ENCODE measurements around the gene OPTC. TPM values are rescaled to one million over a fixed set of nuclear protein-coding genes. Genes with fewer than 3 reads are reported as not detected.

Gene OPTC
- total RNA-seq, 1 donor from 2014 or later, result not detected

DNA sequence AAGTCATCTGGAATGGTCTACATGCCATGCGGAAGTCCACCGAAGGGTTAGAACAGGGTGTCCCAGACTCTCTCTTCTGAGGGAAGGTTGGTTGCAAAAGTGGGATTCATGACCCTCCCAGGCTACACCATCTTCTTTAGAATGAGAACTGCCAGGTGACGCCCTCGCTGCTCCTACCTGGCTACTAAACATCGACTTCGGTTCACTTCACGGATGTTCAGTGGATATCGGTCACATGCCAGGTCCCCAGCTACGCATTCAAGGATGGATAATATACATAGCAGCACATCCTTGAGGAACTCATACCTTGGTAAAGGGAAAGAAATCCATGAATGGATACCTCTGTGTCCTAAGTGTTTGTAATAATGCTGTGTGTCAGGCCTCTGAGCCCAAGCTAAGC, 3.3 kb upstream of the OPTC start:
- Histone ChIP-seq H3K27me3 (ENCODE audit: low read depth) (no peaks in the 10 kb centered on the region), H3K4me3 (no peak overlapping the region), H3K27ac (replicated peaks) (no peak overlapping the region), H3K36me3 (no peaks in the 10 kb centered on the region), H3K4me1 (peaks cover 22% of the 10 kb centered on the region), H3K9me3 (replicated peaks) (no peaks in the 10 kb centered on the region)
- DNase-seq, result no peak
- TF ChIP-seq, protein P1, sequence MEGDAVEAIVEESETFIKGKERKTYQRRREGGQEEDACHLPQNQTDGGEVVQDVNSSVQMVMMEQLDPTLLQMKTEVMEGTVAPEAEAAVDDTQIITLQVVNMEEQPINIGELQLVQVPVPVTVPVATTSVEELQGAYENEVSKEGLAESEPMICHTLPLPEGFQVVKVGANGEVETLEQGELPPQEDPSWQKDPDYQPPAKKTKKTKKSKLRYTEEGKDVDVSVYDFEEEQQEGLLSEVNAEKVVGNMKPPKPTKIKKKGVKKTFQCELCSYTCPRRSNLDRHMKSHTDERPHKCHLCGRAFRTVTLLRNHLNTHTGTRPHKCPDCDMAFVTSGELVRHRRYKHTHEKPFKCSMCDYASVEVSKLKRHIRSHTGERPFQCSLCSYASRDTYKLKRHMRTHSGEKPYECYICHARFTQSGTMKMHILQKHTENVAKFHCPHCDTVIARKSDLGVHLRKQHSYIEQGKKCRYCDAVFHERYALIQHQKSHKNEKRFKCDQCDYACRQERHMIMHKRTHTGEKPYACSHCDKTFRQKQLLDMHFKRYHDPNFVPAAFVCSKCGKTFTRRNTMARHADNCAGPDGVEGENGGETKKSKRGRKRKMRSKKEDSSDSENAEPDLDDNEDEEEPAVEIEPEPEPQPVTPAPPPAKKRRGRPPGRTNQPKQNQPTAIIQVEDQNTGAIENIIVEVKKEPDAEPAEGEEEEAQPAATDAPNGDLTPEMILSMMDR (IDR thresholded peaks at IDR 0.05; ENCODE audit: borderline replicate concordance), result no peak
- intact Hi-C loops (cut with micrococcal nuclease), result no loop called here

DNA sequence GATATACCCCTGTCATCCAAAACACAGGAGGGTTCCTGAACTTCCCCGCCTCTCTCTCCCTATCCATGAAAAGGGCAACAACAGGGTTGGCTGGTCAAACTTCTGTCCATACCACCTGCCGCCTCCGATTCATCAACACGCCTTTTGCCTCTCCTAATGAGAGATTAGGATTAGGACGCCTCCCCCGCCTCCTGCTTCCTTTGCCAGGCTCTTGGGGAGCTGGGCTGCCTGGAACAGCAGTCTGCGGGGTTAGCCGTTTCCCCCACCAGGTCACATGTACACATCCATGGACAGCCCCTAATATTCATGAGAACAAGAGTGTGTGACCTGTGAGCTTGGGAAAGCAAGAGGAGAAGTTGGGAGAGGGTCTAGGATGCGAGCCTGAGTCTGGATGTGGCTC, 2.3 kb upstream of the OPTC start:
- peaks cover 19% of the 10 kb centered on the region for H3K4me1 ChIP-seq
- no peak for DNase-seq
- H3K27ac ChIP-seq (replicated peaks), result no peak overlapping the region
- H3K4me3 ChIP-seq, result no peak overlapping the region
- no peaks in the 10 kb centered on the region for H3K36me3 ChIP-seq
- TF ChIP-seq, protein P1 (IDR thresholded peaks at IDR 0.05; ENCODE audit: borderline replicate concordance), result no peak
- no peaks in the 10 kb centered on the region for H3K27me3 ChIP-seq (ENCODE audit: low read depth)
- H3K9me3 ChIP-seq (replicated peaks), result no peaks in the 10 kb centered on the region
- intact Hi-C loops (cut with micrococcal nuclease), result no loop called here

DNA sequence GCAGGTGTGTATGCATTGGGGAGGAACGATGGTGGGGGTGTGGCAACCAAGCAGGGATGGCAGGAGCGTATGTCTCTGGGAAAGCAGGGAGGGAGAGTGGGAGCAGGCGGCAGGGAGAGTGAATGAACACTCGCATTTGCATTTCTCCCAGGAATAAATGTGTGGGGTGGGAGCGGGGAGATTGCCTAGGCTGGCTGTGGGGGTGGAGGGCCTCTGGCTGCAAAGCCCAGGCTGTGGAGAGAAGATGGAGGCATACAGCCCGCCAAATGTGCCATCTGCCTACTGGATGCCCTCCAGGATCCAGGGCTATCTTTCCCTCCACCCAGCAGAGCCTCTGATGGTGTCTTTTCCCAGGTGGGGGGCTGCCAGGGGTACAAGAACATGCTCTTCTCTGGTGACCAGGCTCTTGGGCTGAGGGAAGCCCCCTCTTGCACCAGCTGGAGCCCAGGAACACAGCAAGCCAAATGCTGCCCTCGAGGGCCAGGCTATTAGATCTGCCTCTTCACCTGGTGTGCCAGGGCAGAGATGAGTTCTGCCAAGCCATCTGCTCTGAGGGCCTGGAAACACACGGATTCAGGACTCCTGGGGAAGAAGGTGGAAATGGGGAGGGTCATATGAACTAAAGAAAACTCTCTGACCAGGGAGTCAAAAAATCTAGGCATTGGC, 1.7 kb upstream of the OPTC start:
- DNase-seq, result no peak
- H3K9me3 ChIP-seq (replicated peaks), result no peaks in the 10 kb centered on the region
- intact Hi-C loops (cut with micrococcal nuclease), result no loop called here
- H3K4me1 ChIP-seq, result peaks cover 14% of the 10 kb centered on the region
- H3K27me3 ChIP-seq (ENCODE audit: low read depth), result no peaks in the 10 kb centered on the region
- H3K4me3 ChIP-seq, result no peak overlapping the region
- TF ChIP-seq, protein P1 (IDR thresholded peaks at IDR 0.05; ENCODE audit: borderline replicate concordance), result no peak
- no peaks in the 10 kb centered on the region for H3K36me3 ChIP-seq
- no peak overlapping the region for H3K27ac ChIP-seq (replicated peaks)

DNA sequence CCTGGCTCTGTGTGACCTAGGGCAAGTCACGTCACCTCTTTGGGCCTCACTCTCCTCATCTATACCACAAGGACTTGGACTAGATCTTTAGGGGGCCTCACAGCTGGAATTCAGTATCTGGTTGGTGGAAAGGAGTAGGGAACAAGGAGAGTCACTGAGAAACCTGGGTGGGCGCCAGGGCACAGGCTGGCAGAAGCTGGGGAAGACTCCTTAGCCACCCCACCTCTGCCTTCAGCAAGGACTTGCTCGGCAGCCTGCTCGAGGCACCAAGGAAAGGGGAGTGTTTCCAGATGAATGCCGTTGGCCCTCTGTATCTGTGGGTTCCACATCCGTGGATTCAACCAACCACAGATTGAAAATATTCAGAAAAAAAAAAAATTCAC, 1.2 kb upstream of the OPTC start:
- H3K27me3 ChIP-seq (ENCODE audit: low read depth), result no peaks in the 10 kb centered on the region
- no peaks in the 10 kb centered on the region for H3K9me3 ChIP-seq (replicated peaks)
- peaks cover 9% of the 10 kb centered on the region for H3K4me1 ChIP-seq
- DNase-seq, result no peak
- no peak overlapping the region for H3K27ac ChIP-seq (replicated peaks)
- no peaks in the 10 kb centered on the region for H3K36me3 ChIP-seq
- TF ChIP-seq, protein P1 (IDR thresholded peaks at IDR 0.05; ENCODE audit: borderline replicate concordance), result no peak
- no peak overlapping the region for H3K4me3 ChIP-seq
- intact Hi-C loops (cut with micrococcal nuclease), result no loop called here

DNA sequence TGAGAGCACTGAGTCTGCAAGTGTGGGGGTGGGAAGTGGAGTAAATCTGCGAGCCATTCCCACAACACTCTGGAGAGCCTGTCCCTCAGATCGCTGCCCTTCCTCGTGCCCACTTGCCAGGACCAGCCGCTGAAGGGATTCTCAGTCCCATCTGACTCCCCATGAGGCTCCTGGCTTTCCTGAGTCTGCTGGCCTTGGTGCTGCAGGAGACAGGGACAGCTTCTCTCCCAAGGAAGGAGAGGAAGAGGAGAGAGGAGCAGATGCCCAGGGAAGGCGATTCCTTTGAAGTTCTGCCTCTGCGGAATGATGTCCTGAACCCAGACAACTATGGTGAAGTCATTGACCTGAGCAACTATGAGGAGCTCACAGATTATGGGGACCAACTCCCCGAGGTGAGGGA, 1.9 kb downstream of the OPTC start:
- no peaks in the 10 kb centered on the region for H3K9me3 ChIP-seq (replicated peaks)
- DNase-seq, result no peak
- H3K36me3 ChIP-seq, result no peaks in the 10 kb centered on the region
- no peaks in the 10 kb centered on the region for H3K27me3 ChIP-seq (ENCODE audit: low read depth)
- TF ChIP-seq, protein P1 (IDR thresholded peaks at IDR 0.05; ENCODE audit: borderline replicate concordance), result no peak
- intact Hi-C loops (cut with micrococcal nuclease), result no loop called here
- H3K4me3 ChIP-seq, result no peak overlapping the region
- no peak overlapping the region for H3K27ac ChIP-seq (replicated peaks)
- H3K4me1 ChIP-seq, result no peaks in the 10 kb centered on the region

Data from left ventricle myocardium inferior (tissue), 1 donor.